Activated CD8-positive, alpha-beta memory T cell treated with anti-CD3 and anti-CD28 coated beads for 24 hours (primary cell): ENCODE data around the gene MT1A.
A peak's percentile ranks its signal among the peaks of the same experiment; 100 is the strongest.
"Not testable (repeated sequence)": the region's sequence is repeated elsewhere in the genome, so short reads cannot be mapped to it uniquely, and the experiment has no call there.

ENCODE experiments used
- DNase-seq: peaks from one replicate; pipeline ENCODE4 v3.0.0-alpha.2; 2020

MT1A gene

DNA sequence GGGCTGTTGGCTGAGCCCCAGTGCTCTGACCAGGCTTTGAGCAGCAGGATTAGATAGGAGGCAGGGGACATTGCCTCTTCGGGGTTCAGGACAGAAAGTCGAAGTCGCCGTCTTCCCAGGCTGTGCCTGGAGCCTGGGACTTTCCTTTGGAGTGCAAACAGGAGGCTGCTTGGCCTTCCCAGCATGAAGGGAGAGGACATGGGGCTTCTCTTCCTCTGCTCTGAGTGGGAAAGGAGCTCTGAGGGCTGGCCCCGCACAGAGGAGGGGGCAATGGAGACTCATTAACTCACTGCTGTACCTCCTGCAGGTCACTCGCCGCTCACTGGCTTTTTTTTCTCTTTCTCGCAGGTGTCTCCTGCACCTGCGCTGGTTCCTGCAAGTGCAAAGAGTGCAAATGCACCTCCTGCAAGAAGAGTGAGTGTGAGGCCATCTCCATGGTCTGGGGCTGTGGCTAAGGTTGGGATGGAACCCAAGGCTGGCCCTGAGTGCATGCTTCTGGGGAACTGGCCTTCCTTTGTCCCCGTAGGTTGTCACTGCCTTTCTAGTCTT, 19.9 kb downstream of the MT1A start:
- no peak for DNase-seq

DNA sequence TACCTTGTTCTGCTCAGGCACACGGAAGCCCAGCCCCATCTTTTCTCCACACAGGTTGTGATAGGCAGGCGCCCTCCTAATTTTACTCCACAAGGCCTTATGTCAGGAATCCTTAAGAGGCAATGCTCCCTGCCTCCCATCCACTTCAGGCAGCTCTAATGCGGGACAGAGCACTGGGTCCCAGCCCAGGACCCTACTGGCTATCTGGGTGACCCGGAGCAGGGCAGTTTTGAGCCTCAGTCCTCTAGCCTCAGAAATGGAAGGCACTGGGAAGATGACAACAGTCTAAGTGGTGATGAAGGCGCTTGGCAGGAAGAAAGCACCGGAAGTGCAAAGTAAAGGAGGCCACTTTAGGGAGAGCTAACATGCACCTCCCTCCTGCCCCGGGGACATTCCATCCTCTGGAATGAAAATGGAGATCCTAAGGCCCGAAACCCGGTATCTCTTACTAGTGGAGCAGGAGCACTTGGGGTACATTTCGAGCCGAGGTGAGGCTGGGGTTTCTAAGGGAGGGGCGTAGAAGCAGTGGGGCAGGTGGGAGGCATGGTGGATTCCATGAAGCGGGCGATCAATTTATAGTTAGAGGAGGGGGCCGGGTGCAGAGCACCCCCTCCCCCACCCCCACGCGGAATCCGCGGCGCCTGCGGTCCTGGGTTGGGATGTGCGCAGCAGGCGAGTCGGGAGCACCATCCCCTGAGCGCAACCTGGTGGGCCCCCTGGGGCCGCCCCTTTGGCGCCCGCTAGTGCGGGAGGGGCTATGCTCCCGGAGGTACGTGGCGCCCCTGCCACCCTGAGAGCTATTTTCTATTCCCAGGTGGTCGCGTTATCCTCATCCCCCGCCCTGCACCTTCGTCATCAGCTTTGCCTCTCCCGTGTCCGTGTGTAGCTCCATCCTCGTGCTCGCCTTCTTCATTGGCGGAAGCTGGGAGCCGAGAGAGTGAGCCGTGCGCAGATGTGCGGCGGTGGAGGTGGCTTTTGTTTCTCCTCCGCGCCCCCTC, 24.2 kb downstream of the MT1A start:
- peak; percentile 79 for DNase-seq

DNA sequence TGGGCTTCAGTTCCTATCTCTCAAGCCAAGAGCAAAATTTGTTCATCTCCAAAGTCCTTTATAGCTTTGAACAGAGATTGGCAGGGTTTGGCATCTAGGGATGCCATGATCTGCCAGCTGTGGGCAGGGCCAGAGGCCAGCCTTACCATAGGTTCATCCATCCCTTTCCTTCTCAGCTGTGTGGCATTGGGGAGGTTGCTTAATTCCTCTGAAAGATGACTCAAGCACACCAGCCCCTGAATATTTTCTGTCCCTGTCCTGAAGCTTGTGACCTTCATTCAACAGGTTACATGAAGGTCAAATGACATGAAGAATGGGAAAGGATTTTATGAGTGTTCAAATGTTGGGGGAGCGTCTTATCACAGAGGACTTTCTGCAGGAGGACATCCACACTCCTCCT, 26.0 kb downstream of the MT1A start:
- no peak for DNase-seq

DNA sequence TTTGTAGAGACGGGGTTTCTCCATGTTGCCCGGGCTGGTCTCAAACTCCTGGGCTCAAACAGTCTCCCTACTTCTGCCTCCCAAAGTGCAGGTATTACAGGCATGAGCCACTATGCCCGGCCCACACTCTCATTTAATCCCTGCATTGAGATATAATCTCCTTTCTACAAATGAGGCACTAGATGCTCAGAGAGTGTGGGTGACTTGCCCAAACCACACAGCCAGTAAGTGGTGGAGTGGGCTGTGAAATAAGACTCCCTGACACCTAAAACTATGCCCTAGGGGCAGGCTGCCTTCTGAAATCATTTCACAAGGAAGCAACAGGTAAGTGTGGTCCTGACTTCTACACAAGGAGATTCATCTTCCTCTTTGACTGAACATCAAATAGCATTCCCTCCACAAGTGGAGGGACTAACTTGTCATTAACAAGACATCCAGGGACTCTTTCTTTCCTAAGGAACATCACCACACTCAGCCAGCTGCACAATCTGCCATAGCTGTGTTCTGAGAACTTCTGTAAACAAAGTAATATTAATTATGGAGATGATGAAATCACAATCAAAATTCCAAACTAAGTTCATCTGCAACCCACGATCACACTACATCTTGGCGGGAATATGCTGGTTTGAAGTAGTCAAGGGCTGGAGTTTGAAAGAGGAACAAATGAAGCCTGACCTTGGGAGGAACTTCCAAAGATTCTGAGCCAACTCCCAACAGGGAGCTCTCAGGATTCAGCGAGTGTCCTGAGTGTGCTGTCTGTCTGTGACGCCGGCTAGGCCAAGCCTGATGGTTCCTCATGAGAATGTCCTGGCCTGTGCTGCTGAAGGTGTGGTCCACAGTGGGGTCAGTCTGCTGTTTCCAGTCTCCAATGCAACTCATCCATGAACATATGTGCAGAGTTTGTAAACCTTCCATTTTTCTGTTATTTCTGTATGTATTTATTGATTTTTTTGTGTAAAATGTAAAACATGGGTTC, 27.1 kb downstream of the MT1A start:
- DNase-seq = not testable (repeated sequence)

DNA sequence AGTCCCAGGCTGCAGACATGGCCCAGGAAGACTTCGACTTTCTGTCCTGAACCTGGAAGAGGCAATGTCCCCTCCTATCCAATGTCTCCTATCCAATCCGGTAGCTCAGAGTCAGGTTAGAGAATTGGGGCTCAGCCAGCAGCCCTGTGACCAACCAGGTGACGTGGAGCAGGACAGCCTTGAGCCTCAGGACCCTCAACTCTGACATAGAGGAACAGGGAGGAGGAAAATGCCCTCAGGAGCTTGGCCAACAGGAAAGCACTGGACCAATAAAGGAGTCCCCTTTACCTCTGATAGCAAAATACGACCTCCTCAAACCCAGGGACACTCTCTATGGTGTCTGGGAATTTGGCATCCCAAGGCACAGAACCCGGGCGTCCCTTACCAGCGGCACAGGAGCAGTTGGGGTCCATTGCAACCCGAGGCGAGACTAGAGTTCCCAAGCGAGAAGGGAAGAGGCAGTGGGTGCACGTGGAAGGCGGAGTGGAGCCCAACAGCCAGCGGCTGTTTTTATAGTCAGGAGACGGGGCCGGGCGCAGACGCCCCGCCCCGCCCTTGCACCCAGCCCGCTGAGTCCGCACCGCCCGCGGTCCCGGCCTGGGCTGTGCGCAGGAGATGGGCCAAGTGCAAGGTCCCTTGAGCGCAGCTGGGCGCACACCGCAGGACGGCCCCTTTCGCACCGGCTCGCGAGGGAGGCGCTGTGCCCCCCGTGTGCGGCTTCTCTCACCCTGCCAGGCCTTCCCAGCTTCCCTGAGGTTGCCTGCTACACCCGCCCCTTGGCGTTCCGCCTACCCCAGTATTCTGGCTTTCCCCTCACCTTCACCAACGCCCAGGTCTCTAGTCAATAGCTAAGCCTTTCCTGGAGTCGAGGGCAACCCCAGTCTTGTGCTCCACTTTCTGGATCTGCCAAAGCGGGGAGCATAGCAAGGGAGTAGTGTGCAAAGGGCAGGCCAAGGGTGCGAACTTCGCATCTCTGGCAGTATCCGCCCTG, 29.4 kb downstream of the MT1A start, which contains the start of gene MT1G:
Gene MT1G, minus strand, starts transcription at position 485 of the 991 bp plus-strand sequence. Its CDS starts 72 bp downstream, at position 413.
- DNase-seq = peak; percentile 70

DNA sequence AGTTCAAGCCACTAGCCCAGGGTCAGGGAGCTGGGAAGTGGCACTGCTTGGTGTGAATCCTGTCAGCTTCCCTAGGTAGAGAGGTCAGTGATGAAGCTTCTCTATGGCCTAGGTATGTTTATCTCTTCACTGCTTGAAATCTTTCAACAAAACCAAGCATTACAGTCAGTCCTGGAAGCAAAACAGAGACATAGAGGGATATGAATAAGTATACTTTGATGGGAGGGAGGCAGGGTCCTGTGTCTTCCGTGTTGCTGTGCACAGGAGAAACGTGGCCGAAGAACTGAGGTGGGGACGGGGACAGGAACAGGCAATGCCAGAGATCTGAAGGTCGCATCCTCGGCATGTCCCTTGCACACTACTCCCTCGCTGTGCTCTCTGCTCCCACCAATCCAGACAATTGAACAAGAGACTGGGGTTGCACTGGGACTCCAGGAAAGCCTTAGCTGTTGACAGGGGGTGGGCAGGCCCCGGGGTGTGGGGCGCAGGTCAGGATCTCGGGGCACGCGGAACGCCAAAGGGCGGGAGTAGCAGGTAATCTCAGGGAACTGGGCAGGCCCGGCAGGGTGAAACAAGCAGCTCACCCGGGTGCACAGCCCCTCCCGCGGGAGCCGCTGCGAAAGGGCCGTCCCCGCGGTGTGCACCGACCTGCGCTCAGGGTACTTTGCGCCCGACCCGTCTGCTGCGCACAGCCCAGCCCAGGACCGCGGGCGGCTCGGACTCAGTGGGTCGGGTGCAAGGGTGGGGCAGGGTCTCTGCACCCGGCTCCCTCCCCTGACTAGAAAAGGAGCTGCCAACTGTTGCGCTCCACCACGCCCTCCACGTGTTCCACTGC, 30.8 kb downstream of the MT1A start, which contains the start of gene MT1H:
Gene MT1H, plus strand, starts transcription at position 810 of the 835 bp plus-strand sequence. CDS start 71 bp downstream, outside the sequence.
- no peak for DNase-seq

DNA sequence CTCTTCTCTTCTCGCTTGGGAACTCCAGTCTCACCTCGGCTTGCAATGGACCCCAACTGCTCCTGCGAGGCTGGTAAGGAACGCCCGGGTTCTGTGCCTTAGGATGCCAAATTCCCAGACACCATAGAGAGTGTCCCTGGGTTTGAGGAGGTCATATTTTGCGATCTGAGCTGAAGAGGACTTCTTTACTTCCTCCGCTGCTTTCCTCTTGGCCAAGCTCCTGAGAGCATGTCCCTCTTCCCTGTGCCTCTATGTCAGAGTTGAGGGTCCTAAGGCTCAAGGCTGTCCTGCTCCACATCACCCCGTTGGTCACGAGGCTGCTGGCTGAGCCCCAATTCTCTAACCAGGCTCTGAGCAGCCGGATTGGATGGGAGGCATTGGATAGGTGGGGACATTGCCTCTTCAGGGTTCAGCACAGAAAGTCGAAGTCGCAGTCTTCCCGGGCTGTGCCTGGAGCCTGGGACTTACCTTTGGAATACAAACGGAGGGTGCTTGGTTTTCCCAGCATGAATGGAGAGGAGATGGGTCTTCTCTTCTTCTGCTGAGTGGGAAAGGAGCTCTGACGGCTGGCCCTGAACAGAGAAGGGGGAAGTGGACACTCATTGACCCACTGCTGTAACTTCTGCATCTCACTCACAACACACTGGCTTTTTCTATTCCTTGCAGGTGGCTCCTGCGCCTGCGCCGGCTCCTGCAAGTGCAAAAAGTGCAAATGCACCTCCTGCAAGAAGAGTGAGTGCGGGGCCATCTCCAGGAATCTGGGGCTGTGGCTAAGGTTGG, 31.6 kb downstream of the MT1A start:
- no peak for DNase-seq

DNA sequence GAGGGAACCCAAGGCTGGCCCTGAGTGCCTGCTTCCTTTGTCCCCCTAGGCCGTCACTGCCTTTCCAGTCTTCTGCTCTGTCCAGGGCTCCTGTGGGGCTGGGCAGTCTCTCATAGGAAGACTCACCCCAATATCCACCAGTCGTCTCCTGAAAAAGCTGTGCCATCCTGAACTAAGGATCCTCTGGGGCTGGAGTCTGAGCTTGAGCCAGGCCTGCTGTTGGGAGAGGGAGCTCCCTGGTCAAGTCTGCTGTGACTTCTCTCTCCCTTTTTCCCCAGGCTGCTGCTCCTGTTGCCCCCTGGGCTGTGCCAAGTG, 32.1 kb downstream of the MT1A start:
- DNase-seq = no peak

DNA sequence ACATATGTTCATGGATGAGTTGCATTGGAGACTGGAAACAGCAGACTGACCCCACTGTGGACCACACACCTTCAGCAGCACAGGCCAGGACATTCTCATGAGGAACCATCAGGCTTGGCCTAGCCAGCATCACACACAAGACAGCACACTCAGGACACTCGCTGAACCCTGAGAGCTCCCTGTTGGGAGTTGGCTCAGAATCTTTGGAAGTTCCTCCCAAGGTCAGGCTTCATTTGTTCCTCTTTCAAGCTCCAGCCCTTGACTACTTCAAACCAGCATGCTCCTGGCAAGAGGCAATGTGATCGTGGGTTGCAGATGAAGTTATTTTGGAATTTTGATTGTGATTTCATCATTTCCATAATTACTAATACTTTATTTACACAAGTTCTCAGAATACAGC, 33.2 kb downstream of the MT1A start:
- not testable (repeated sequence) for DNase-seq

DNA sequence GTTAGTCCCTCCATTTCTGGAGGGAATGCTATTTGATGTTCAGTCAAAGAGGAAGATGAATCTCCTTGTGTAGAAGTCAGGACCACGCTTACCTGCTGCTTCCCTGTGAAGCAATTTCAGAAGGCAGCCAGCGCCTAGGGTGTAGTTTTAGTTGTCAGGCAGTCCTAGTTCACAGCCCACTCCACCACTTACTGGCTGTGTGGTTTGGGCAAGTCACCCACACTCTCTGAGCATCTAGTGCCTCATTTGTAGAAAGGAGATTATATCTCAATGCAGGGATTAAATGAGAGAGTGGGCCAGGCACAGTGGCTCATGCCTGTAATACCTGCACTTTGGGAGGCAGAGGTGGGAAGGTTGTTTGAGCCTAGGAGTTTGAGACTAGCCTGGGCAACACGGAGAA, 33.7 kb downstream of the MT1A start:
- not testable (repeated sequence) for DNase-seq

DNA sequence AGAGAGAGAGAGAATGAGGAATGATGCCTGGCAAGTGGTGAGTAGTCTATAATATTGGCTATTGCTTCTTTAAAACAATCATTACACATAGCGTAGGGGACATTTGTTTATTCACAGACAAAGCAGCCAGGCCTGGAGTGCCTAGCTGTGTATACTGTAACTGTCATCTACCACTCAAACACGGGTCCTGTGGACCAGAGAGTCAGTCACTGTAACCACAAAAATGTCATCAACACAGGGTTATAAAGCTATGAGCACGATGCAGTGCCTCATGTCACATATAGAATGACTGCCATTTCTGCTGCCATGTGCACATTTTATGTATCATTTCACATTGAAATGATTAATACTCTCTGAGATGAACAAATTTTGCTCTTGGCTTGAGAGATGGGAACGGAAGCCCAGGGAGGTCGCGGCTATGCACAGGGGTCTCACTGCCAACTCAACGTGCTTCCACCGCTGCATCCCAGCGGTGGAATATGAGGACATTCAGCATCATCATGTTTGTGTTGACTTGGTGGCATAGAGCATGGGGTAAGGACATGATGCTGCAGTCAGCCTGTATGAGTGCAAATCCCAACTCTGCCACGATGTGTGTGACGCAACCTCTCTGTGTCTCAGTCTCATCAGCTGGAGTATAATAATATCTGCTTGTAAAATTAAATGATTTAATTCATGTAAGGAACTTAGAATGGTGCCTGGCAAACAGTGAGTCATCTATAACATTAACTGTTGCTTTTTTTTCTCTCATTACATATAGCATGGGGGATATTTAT, 34.5 kb downstream of the MT1A start:
- no peak for DNase-seq

DNA sequence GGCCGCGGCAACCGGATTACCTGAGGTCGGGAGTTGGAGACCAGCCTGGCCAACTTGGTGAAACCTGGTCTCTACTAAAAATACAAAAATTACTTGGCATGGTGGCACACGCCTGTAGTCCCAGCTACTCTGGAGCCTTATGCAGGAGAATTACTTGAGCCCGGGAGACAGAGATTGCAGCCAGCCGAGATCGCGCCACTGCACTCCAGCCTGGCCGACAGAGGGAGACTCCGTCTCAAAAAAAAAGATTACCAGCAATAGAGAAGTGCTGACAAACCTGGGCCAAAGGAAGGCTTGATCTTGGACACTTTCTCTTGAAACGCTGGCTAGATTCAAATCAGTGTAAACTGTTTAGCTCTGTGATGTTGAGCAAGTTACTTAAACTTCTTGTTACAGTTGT, 35.5 kb downstream of the MT1A start:
- no peak for DNase-seq

DNA sequence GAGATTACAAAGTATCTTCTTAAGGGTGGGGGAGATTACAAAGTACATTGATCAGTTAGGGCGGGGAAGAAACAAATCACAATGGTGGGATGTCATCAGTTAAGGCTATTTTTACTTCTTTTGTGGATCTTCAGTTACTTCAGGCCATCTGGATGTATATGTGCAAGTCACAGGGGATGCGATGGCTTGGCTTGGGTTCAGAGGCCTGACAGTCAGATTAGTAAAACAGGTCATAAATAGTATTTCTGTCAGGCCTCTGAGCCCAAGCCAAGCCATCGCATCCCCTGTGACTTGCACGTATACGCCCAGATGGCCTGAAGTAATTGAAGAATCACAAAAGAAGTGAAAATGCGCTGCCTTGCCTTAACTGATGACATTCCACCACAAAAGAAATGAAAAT, 36.1 kb downstream of the MT1A start:
- not testable (repeated sequence) for DNase-seq

DNA sequence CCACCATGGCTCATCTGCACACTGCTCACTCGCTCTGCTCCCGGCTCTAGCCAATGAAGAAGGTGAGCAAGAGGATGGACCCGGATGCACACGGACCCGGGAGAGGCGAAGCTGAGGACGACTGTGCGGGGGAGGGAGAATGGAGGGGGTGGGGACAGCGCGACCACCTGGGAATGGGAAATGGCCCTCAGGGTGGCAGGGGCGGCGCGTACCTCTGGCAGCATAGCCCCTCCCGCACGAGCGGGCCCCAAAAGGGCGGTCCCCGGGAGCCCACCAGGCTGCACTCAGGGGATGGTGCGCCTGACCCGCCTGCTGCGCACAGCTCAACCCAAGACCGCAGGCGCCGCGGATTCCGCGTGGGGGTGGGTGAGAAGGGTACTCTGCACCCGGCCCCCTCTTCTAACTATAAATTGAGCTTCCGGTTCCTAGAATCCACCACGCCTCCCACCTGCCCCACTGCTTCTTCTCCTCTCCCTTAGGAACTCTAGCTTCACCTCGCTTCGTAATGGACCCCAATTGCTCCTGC, 37.3 kb downstream of the MT1A start:
- peak; percentile 83 for DNase-seq

DNA sequence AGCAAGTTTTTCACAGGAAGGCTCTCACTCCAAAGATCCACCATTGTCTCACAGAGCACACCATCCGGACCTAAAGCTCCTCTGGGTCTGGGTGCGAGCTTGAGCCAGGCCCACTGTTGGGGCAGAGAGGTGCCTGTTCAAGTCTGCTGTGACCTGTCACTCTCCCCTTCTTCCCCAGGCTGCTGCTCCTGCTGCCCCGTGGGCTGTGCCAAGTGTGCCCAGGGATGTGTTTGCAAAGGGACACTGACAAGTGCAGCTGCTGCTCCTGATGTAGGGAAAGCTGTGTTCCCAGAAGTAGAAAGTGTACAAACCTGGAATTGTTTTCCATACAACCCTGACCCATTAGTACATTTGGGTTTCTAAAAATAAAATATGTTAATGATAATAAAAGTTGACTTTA, 39.0 kb downstream of the MT1A start:
- no peak for DNase-seq

DNA sequence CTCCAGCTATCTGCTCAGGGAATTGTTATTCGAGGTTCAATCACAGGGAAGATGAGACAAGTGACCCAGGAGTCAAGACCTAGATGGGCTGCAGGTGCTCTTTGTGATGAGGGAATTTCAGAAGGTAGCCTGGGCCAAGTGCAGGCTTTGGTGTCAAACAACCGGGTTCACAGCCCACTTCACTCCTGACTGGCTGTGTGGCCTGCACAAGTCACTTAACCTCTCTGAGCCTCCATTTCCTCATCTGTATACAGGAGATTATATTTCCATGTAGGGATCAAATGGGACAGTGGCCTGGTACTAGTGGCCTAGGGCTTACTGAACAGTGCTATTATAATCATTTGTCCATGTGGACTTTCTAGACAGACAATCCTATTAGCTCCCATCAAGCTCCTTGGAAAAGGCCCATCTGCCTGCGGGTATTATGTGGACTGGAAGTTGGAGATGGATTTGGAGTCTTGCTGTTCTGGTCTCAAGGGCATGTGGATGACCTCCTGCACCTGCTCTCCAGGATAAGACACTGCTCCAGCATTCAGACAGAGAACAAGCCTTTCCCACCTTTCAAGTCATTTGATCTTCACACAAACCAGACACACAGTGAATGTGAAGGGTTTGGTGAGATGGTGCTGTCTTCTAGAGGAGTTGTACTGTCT, 40.7 kb downstream of the MT1A start:
- DNase-seq = no peak

DNA sequence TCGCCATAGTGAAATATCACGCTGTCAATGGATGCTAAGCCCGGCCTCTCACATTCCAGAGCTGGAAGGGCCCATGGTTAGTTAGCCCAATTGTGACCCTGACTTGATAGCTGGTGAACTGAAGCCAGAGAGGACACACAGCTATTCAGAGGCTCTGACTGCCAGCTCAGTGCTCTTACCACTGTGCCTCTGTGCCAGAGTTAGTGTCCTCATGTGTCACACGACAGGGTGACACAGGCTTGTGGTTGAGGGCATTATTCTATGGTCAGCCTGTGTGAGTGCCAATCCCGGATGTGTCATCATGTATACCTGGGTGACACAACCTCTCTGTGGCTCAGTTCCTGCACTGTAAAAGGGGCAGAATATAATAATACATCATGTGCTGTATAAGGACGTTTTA, 41.4 kb downstream of the MT1A start:
- no peak for DNase-seq
